GM12878 (cell line): ENCODE data around the gene CRYBA1. TPM values are rescaled to one million over a fixed set of nuclear protein-coding genes. Genes with fewer than 3 reads are reported as not detected.

Experiments
- ATAC-seq: fragments of 200-7000 bp; cut with Tn5 transposase; 3 replicates; pipeline ENCODE4 v1.9.1; 2020; ENCODE audit warnings: mild to moderate bottlenecking, moderate library complexity
- BruUV-seq: library from RNA; stranded (reverse); fragments of 400-500 nt; replicated peaks from 2 replicates; lab custom pipeline; 2021; lab: Mats Ljungman, UMichigan
- CTCF ChIA-PET: fragments of 300-600 bp; sonication (Branson Sonifier 250); formaldehyde crosslinking; extraction: SDS; loops from one replicate; lab custom pipeline; 2021; ENCODE audit warnings: inconsistent platforms; lab: Yijun Ruan, JAX
- POLR2A ChIA-PET: fragments of 350-600 bp; formaldehyde crosslinking; extraction: SDS; loops from one replicate; lab custom pipeline; 2021; ENCODE audit warnings: inconsistent platforms; lab: Charles Lee
- RAD21 ChIA-PET: fragments of 300-600 bp; sonication (Branson Sonifier 250); formaldehyde crosslinking; loops from one replicate; lab custom pipeline; 2023; ENCODE audit warnings: antibody characterized with exemption; ENCODE audit not compliant: unreplicated experiment; lab: Charles Lee
- SMC1A ChIA-PET: fragments of 300-600 bp; sonication (Branson Sonifier 250); formaldehyde crosslinking; loops from one replicate; lab custom pipeline; 2023; ENCODE audit not compliant: unreplicated experiment, uncharacterized antibody; lab: Charles Lee
- DNase-seq: peaks from one replicate; pipeline ENCODE4 v3.0.0-alpha.2; 2011; ENCODE audit warnings: low read depth, low spot score
- FAIRE-seq: peaks from 3 replicates; lab custom pipeline; 2011; peaks lifted over from hg19 to GRCh38; lab: Jason Lieb, UNC
- H2AFZ ChIP-seq: 2 replicates; pipeline ENCODE4 v1.6.0; 2011; ENCODE audit warnings: low read depth, low read length, control low read depth; ENCODE audit not compliant: control insufficient read depth
- H3K27ac ChIP-seq: 2 replicates; pipeline ENCODE4 v1.5.1; 2011; ENCODE audit warnings: control low read depth; ENCODE audit not compliant: control insufficient read depth, insufficient read depth
- H3K27me3 ChIP-seq, 2 experiments: replicated peaks in 1 of 2; 2 replicates each; pipeline versions ENCODE4 v1.6.0 to v1.6.1; 2011; ENCODE audit warnings: low read length in 1 of 2; ENCODE audit not compliant: control insufficient read depth in 2 of 2, insufficient read depth in 2 of 2
- H3K36me3 ChIP-seq, 2 experiments: 2 replicates each; pipeline ENCODE4 v1.5.1; 2011; ENCODE audit warnings: low read length in 1 of 2; ENCODE audit not compliant: control insufficient read depth in 2 of 2, insufficient read depth in 2 of 2
- H3K4me1 ChIP-seq: 2 replicates; pipeline ENCODE4 v1.6.1; 2011; ENCODE audit warnings: mild to moderate bottlenecking, low read length, moderate library complexity, mixed read lengths; ENCODE audit not compliant: control insufficient read depth, insufficient read depth
- H3K4me2 ChIP-seq: 2 replicates; pipeline ENCODE4 v1.6.0; 2011; ENCODE audit warnings: control low read depth; ENCODE audit not compliant: control insufficient read depth, insufficient read depth
- H3K4me3 ChIP-seq: fragments of 200-600 bp; sonication (generic); 2 replicates; pipeline ENCODE4 v1.5.1; 2016
- H3K79me2 ChIP-seq: 2 replicates; pipeline ENCODE4 v1.6.0; 2011; ENCODE audit warnings: low read length; ENCODE audit not compliant: control insufficient read depth, insufficient read depth
- H3K9ac ChIP-seq: 2 replicates; pipeline ENCODE4 v1.8.0; 2011; ENCODE audit warnings: low read length, control low read depth, mixed read lengths; ENCODE audit not compliant: control insufficient read depth, insufficient read depth
- H3K9me3 ChIP-seq: replicated peaks from 3 replicates; pipeline ENCODE4 v1.5.1; 2011; ENCODE audit warnings: mild to moderate bottlenecking, low read length; ENCODE audit not compliant: control insufficient read depth, insufficient read depth
- H4K20me1 ChIP-seq: 2 replicates; pipeline ENCODE4 v1.6.0; 2011; ENCODE audit not compliant: control insufficient read depth, insufficient read depth
- BMI1 ChIP-seq: fragments of 450-650 bp; IDR thresholded peaks from 2 replicates; pipeline ENCODE4 v1.6.1; 2016; ENCODE audit warnings: mild to moderate bottlenecking, moderate library complexity, borderline replicate concordance
- CEBPB ChIP-seq, 2 experiments: fragments of 150-350 bp in 1 of 2; IDR thresholded peaks; 2 replicates each; pipeline ENCODE4 v1.6.1; 2012 to 2014; ENCODE audit warnings: low read depth in 2 of 2, low read length in 2 of 2, borderline replicate concordance in 1 of 2, inconsistent platforms in 1 of 2
- CREB1 ChIP-seq: IDR thresholded peaks from 2 replicates; pipeline ENCODE4 v1.6.1; 2012; ENCODE audit warnings: low read depth, mild to moderate bottlenecking, inconsistent platforms
- IRF3 ChIP-seq: fragments of 450-650 bp; IDR thresholded peaks from 2 replicates; pipeline ENCODE4 v1.6.1; 2014; ENCODE audit warnings: mild to moderate bottlenecking
- KLF5 ChIP-seq: fragments of 450-650 bp; IDR thresholded peaks from 2 replicates; pipeline ENCODE4 v1.6.1; 2014; ENCODE audit warnings: mild to moderate bottlenecking; ENCODE audit not compliant: partially characterized antibody
- NBN ChIP-seq: fragments of 450-650 bp; IDR thresholded peaks from 2 replicates; pipeline ENCODE4 v1.6.1; 2016
- RAD21 ChIP-seq: IDR thresholded peaks from 2 replicates; pipeline ENCODE4 v1.6.1; 2011; ENCODE audit warnings: mild to moderate bottlenecking, low read depth, low read length, moderate library complexity; ENCODE audit not compliant: insufficient read depth
- SIX5 ChIP-seq: IDR thresholded peaks from 2 replicates; pipeline ENCODE4 v1.6.1; 2011; ENCODE audit warnings: mild to moderate bottlenecking, low read depth, low read length, moderate library complexity; ENCODE audit not compliant: severe bottlenecking
- SKIL ChIP-seq: fragments of 450-650 bp; IDR thresholded peaks from 2 replicates; pipeline ENCODE4 v1.6.1; 2017; ENCODE audit warnings: mild to moderate bottlenecking, low read depth, inconsistent platforms; ENCODE audit not compliant: poor library complexity, severe bottlenecking
- SREBF2 ChIP-seq: IDR thresholded peaks from 2 replicates; pipeline ENCODE4 v1.6.1; 2012; ENCODE audit warnings: mild to moderate bottlenecking, low read length
- TAF1 ChIP-seq: IDR thresholded peaks from 2 replicates; pipeline ENCODE4 v1.6.1; 2011; ENCODE audit warnings: mild to moderate bottlenecking, low read depth, low read length, borderline replicate concordance
- TCF12 ChIP-seq: IDR thresholded peaks from 2 replicates; pipeline ENCODE4 v1.6.1; 2011; ENCODE audit warnings: low read depth, mild to moderate bottlenecking, low read length
- WRNIP1 ChIP-seq: IDR thresholded peaks from 2 replicates; pipeline ENCODE4 v1.6.1; 2011; ENCODE audit warnings: low read depth, low read length, improper control_type of control experiment, borderline replicate concordance
- WGBS: methylation state at CpG from one replicate; pipeline ENCODE4 v1.1.6; 2016; ENCODE audit warnings: low lambda C conversion rate; ENCODE audit not compliant: insufficient replicate concordance, insufficient coverage; ENCODE audit errors: missing lambda C conversion rate; 5-methylcytosine and 5-hydroxymethylcytosine counted together
- in situ Hi-C: fragments of 300-500 bp; cut with MboI; formaldehyde crosslinking; loops from 9 replicates; pipeline ENCODE4 v1.14.3; 2018; ENCODE audit warnings: mixed read lengths
- intact Hi-C: fragments of 100-400 bp; cut with micrococcal nuclease; formaldehyde crosslinking; loops from one replicate; pipeline ENCODE4 v1.14.2; 2022; ENCODE audit not compliant: unreplicated experiment
- polyA plus RNA-seq, 11 experiments: library from polyadenylated mRNA; depleted of rRNA in 4 of 11; unstranded in 6 of 11; stranded (reverse) in 5 of 11; fragments of >200 nt; fragmentation: Nextera tagmentation in 4 of 11; fragmentation: Illumina TruSeq in 1 of 11; extraction: Ambion mirVana in 4 of 11; extraction: Trizol in 1 of 11; gene quantifications; 1 replicate in 1 of 11; 2 replicates in 10 of 11; pipeline versions ENCODE4 v1.2.1 to v1.2.3, GENCODE V29; 2011 to 2016; ENCODE audit warnings: inconsistent platforms in 2 of 11, missing spikeins in 2 of 11, low read depth in 1 of 11
- total RNA-seq, 4 experiments: library from RNA; depleted of rRNA in 3 of 4; stranded (reverse); fragments of >200 nt in 3 of 4; fragmentation: Illumina TruSeq in 1 of 4; extraction: Trizol in 1 of 4; gene quantifications; 2 replicates each; pipeline versions ENCODE4 v1.2.1 to v1.2.3, GENCODE V29; 2013 to 2021
- TF ChIP-seq, protein P1 (sequence below): IDR thresholded peaks from 2 replicates; pipeline ENCODE4 v1.6.1; 2011; ENCODE audit warnings: mild to moderate bottlenecking, low read depth, low read length, moderate library complexity; ENCODE audit not compliant: insufficient replicate concordance

Gene CRYBA1
- total and polyA plus RNA-seq, 10 of the 15 experiments (the other 5 are each of a cell fraction or from before 2014, with no cell fraction given), result not detected

DNA sequence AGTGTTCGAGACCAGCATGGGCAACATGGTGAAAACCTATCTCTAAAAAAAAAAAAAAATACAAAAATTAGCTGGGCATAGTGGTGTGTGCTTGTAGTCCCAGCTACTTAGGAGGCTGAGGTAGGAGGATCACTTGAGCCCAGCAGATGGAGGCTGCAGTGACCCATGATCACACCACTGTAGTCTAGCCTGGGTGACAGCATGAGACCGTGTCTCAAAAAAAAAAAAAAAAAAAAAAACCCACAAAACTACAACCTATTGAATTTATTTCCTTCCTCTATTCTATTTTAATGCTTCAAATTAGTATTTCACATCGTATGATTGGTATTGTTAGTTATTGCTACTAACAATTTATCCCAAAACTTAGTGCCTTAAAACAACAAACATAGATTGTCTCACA is 56.7 kb downstream of the CRYBA1 start:
- no peak for ATAC-seq
- no peaks in the 10 kb centered on the region for H3K4me1 ChIP-seq
- no peaks in the 10 kb centered on the region for H4K20me1 ChIP-seq
- H3K9me3 ChIP-seq, result no peaks in the 10 kb centered on the region
- H3K4me2 ChIP-seq, result no peak overlapping the region
- POLR2A ChIA-PET, result interaction anchor here (0.6 to 1.0 kb wide), 2 partner anchors 9 to 42 kb away, joined by 3 to 8 read pairs; partner anchors contain the start of gene NUFIP2
- no peak overlapping the region for H2AFZ ChIP-seq
- TF ChIP-seq KLF5, result no peak
- no peak for TF ChIP-seq NBN
- no peak for TF ChIP-seq SIX5
- TF ChIP-seq, protein P1, sequence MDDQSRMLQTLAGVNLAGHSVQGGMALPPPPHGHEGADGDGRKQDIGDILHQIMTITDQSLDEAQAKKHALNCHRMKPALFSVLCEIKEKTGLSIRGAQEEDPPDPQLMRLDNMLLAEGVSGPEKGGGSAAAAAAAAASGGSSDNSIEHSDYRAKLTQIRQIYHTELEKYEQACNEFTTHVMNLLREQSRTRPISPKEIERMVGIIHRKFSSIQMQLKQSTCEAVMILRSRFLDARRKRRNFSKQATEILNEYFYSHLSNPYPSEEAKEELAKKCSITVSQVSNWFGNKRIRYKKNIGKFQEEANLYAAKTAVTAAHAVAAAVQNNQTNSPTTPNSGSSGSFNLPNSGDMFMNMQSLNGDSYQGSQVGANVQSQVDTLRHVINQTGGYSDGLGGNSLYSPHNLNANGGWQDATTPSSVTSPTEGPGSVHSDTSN, result no peak
- TF ChIP-seq SKIL, result no peak
- no peak for TF ChIP-seq RAD21
- no peak for TF ChIP-seq TCF12
- TF ChIP-seq SREBF2, result no peak
- TF ChIP-seq CEBPB (IDR thresholded peaks at IDR 0.05; ENCODE audit: borderline replicate concordance in 1 of 2, low read depth in 2 of 2, low read length in 2 of 2), result no peak
- no peak for TF ChIP-seq IRF3
- TF ChIP-seq CREB1, result no peak
- TF ChIP-seq TAF1, result no peak
- no peak for TF ChIP-seq BMI1
- TF ChIP-seq WRNIP1, result no peak
- no peak overlapping the region for H3K27ac ChIP-seq
- H3K79me2 ChIP-seq, result no peaks in the 10 kb centered on the region
- FAIRE-seq, result no peak
- intact Hi-C loops (no loop called here), in situ Hi-C loops (no loop called here)
- CTCF ChIA-PET, result interaction anchor here (0.6 kb wide), 1 partner anchor 12 kb away, joined by 4 read pairs; no protein-coding TSS in a partner anchor
- BruUV-seq, result no TSS peak
- SMC1A ChIA-PET, result no interaction called here
- H3K27me3 ChIP-seq, result no peaks in the 10 kb centered on the region
- H3K9ac ChIP-seq, result no peak overlapping the region
- DNase-seq, result no peak
- H3K36me3 ChIP-seq, result no peaks in the 10 kb centered on the region
- RAD21 ChIA-PET, result no interaction called here
- H3K4me3 ChIP-seq, result no peak overlapping the region
- WGBS, result 87% methylated on average over 2 of the region's 3 CpGs
